Effector memory CD8-positive, alpha-beta T cell (primary cell): ENCODE data around the gene RILP.
A peak's percentile ranks its signal among the peaks of the same experiment; 100 is the strongest.

Experiments
- ATAC-seq: fragments of 150-1000 bp; cut with Tn5 transposase; replicated peaks from 2 replicates; pipeline ENCODE4 v1.10.0; 2021; ENCODE audit warnings: mild to moderate bottlenecking, moderate library complexity
- DNase-seq, 3 experiments: peaks; one replicate each; pipeline ENCODE4 v3.0.0; 2021
- H3K27ac Mint-ChIP-seq, 2 donors: one replicate each; pipeline ENCODE4 v1.8.0; 2022; ENCODE audit warnings: mild to moderate bottlenecking in 2 of 2, mixed read lengths in 2 of 2, moderate library complexity in 2 of 2
- H3K27me3 Mint-ChIP-seq, 2 donors: one replicate each; pipeline ENCODE4 v1.8.0; 2022; ENCODE audit warnings: mixed read lengths in 2 of 2
- H3K36me3 Mint-ChIP-seq: one replicate; pipeline ENCODE4 v1.8.0; 2022; ENCODE audit warnings: mild to moderate bottlenecking, moderate library complexity, mixed read lengths; ENCODE audit not compliant: insufficient read depth
- H3K4me1 Mint-ChIP-seq, 2 donors: one replicate each; pipeline ENCODE4 v1.8.0; 2022; ENCODE audit warnings: low read depth in 2 of 2, mixed read lengths in 2 of 2
- H3K4me3 Mint-ChIP-seq, 2 donors: one replicate each; pipeline ENCODE4 v1.8.0; 2022; ENCODE audit warnings: mild to moderate bottlenecking in 2 of 2, mixed read lengths in 2 of 2, moderate library complexity in 2 of 2
- H3K9me3 Mint-ChIP-seq, 2 donors: one replicate each; pipeline ENCODE4 v1.8.0; 2022; ENCODE audit warnings: mixed read lengths in 2 of 2

The RILP gene

GRCh38 chr17:1617620-1618174 lies 32.0 kb downstream of the RILP start:
- ATAC-seq = no peak
- Mint-ChIP-seq H3K36me3 (peaks cover 3% of the 10 kb centered on the region), H3K27ac (no peak overlapping the region), H3K4me1 (peaks cover 0 to 1% of the 10 kb centered on the region in 2 donors), H3K27me3 (no peaks in the 10 kb centered on the region), H3K9me3 (no peaks in the 10 kb centered on the region), H3K4me3 (no peak overlapping the region)
- DNase-seq = no peak

- Mint-ChIP-seq H3K9me3 (no peaks in the 10 kb centered on the region), H3K27ac (no peak overlapping the region), H3K4me3 (no peak overlapping the region), H3K36me3 (peaks cover 3% of the 10 kb centered on the region), H3K4me1 (peaks cover 0 to 1% of the 10 kb centered on the region in 2 donors), H3K27me3 (no peaks in the 10 kb centered on the region)
- DNase-seq = no peak
- ATAC-seq = no peak
These were observed 33.6 kb downstream of the RILP start for GRCh38 chr17:1616101-1616500.

GRCh38 chr17:1612400-1612799 lies 37.3 kb downstream of the RILP start:
- ATAC-seq (no peak), DNase-seq (no peak)
- Mint-ChIP-seq H3K4me1 (peaks cover under 1% of the 10 kb centered on the region in 2 donors), H3K27me3 (no peaks in the 10 kb centered on the region), H3K4me3 (no peak overlapping the region), H3K27ac (no peak overlapping the region), H3K36me3 (peaks cover 6% of the 10 kb centered on the region), H3K9me3 (no peaks in the 10 kb centered on the region)

DNA sequence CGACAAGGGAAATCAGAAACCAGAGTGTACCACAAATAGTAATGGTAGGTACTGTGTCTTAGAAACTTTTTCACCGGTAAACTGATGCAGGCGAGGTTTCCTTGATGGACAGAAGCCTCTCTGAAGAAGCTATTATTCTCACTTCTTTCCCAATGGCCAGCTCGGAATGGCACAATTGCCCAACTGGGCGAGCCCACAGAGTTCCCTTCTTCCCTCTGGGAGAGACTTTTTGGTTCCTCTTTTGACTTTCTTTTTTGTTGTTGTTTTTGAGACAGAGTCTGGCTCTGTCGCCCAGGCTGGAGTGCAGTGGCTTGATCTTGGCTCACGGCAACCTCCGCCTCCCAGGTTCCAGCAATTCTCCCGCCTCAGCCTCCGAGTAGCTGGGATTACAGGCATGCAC lies 38.0 kb downstream of the RILP start:
- Mint-ChIP-seq H3K27ac (no peak overlapping the region), H3K4me3 (no peak overlapping the region), H3K27me3 (no peaks in the 10 kb centered on the region), H3K9me3 (no peaks in the 10 kb centered on the region), H3K36me3 (peaks cover 6% of the 10 kb centered on the region), H3K4me1 (peaks cover 3 to 5% of the 10 kb centered on the region in 2 donors)
- ATAC-seq = no peak
- no peak for DNase-seq

GRCh38 chr17:1608676-1609075 lies 41.0 kb downstream of the RILP start:
- H3K27me3 Mint-ChIP-seq = no peaks in the 10 kb centered on the region
- H3K27ac Mint-ChIP-seq = peak overlapping the region in 1 of 2 donors; percentile 66
- DNase-seq = no peak
- peaks cover 3 to 5% of the 10 kb centered on the region in 2 donors for H3K4me1 Mint-ChIP-seq
- no peak for ATAC-seq
- H3K4me3 Mint-ChIP-seq = no peak overlapping the region
- H3K36me3 Mint-ChIP-seq = peaks cover 6% of the 10 kb centered on the region
- H3K9me3 Mint-ChIP-seq = no peaks in the 10 kb centered on the region

GRCh38 chr17:1607971-1608320 lies 41.7 kb downstream of the RILP start:
- peaks cover 3 to 5% of the 10 kb centered on the region in 2 donors for H3K4me1 Mint-ChIP-seq
- no peak overlapping the region for H3K27ac Mint-ChIP-seq
- H3K9me3 Mint-ChIP-seq = no peaks in the 10 kb centered on the region
- peaks cover 6% of the 10 kb centered on the region for H3K36me3 Mint-ChIP-seq
- no peaks in the 10 kb centered on the region for H3K27me3 Mint-ChIP-seq
- ATAC-seq (peak; percentile 16), DNase-seq (no peak)
- H3K4me3 Mint-ChIP-seq = no peak overlapping the region

- peaks cover 6% of the 10 kb centered on the region for H3K36me3 Mint-ChIP-seq
- H3K9me3 Mint-ChIP-seq = no peaks in the 10 kb centered on the region
- peaks cover 3 to 5% of the 10 kb centered on the region in 2 donors for H3K4me1 Mint-ChIP-seq
- H3K4me3 Mint-ChIP-seq = peak overlapping the region in 1 of 2 donors; percentile 46
- no peaks in the 10 kb centered on the region for H3K27me3 Mint-ChIP-seq
- ATAC-seq (no peak), DNase-seq (no peak)
- H3K27ac Mint-ChIP-seq = no peak overlapping the region
These were observed 43.2 kb downstream of the RILP start for GRCh38 chr17:1606352-1606985.

GRCh38 chr17:1605681-1606351 lies 43.9 kb downstream of the RILP start:
- Mint-ChIP-seq H3K27me3 (no peaks in the 10 kb centered on the region), H3K9me3 (no peaks in the 10 kb centered on the region), H3K27ac (no peak overlapping the region), H3K4me3 (no peak overlapping the region), H3K36me3 (peaks cover 6% of the 10 kb centered on the region), H3K4me1 (peaks cover 3 to 5% of the 10 kb centered on the region in 2 donors)
- ATAC-seq (no peak), DNase-seq (no peak)

- DNase-seq (no peak), ATAC-seq (no peak)
- Mint-ChIP-seq H3K9me3 (no peaks in the 10 kb centered on the region), H3K27ac (no peak overlapping the region), H3K36me3 (peaks cover 6% of the 10 kb centered on the region), H3K4me3 (no peak overlapping the region), H3K4me1 (peaks cover 3 to 5% of the 10 kb centered on the region in 2 donors), H3K27me3 (no peaks in the 10 kb centered on the region)
These were observed 44.7 kb downstream of the RILP start for GRCh38 chr17:1604831-1605528.

DNA sequence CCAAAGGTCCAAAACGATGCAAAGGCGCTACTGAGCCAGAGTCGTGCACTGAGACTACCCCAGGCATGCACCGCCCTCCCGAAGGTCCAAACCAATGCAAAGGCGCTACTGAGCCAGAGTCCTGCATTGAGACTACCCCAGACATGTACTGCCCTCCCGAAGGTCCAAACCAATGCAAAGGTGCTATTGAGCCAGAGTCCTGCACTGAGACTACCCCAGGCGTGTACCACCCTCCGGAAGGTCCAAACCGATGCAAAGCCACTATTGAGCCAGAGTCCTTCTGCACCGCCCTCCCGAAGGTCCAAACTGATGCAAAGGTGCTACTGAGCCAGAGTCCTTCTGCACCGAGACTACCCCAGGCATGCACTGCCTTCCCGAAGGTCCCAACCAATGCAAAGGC lies 48.1 kb downstream of the RILP start:
- Mint-ChIP-seq H3K36me3 (peaks cover 2% of the 10 kb centered on the region), H3K4me1 (no peaks in the 10 kb centered on the region), H3K9me3 (no peaks in the 10 kb centered on the region), H3K27ac (no peak overlapping the region), H3K27me3 (no peaks in the 10 kb centered on the region), H3K4me3 (no peak overlapping the region)
- DNase-seq (no peak), ATAC-seq (no peak)

- no peak for DNase-seq
- H3K36me3 Mint-ChIP-seq = peaks cover 2% of the 10 kb centered on the region
- H3K4me3 Mint-ChIP-seq = no peak overlapping the region
- H3K27ac Mint-ChIP-seq = no peak overlapping the region
- H3K4me1 Mint-ChIP-seq = no peaks in the 10 kb centered on the region
- no peaks in the 10 kb centered on the region for H3K27me3 Mint-ChIP-seq
- ATAC-seq = no peak
- no peaks in the 10 kb centered on the region for H3K9me3 Mint-ChIP-seq
These were observed 51.1 kb downstream of the RILP start for GRCh38 chr17:1598399-1599095.

GRCh38 chr17:1597861-1598342 lies 51.8 kb downstream of the RILP start:
- no peaks in the 10 kb centered on the region for H3K4me1 Mint-ChIP-seq
- DNase-seq (no peak), ATAC-seq (no peak)
- no peaks in the 10 kb centered on the region for H3K9me3 Mint-ChIP-seq
- no peaks in the 10 kb centered on the region for H3K27me3 Mint-ChIP-seq
- H3K27ac Mint-ChIP-seq = no peak overlapping the region
- H3K36me3 Mint-ChIP-seq = peaks cover 2% of the 10 kb centered on the region
- H3K4me3 Mint-ChIP-seq = no peak overlapping the region
